ENCODE results near the gene ABCA9.

Gene ABCA9

DNA sequence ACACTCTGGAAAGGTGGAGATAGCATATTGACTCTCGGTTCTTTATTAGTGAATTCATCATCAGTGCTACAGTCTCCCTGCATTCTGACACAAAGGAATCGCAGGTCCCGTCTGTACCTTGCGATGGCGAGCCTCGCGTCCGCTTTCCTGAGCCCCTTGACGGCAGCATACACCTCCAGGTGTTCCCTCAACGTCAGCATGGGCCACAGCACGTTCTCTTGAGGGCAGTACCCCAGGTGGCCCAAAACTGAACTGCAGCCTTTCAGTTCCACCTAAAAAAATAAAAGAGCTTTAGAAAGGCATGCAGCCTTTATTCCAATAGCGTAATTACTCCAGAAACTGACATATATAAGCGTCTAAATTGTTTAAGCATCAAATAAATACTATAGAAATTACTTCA is 24.2 kb upstream of the ABCA9 start:
- Histone ChIP-seq H3K27ac (ENCODE audit: extremely low read depth, low read depth, low read length) (no peak overlapping the region), H3K9me3 (ENCODE audit: control insufficient read depth, insufficient read depth, low read depth, low read length) (no peaks in the 10 kb centered on the region), H3K4me1 (ENCODE audit: control insufficient read depth, insufficient read depth, low read length) (no peaks in the 10 kb centered on the region), H3K36me3 (ENCODE audit: control insufficient read depth in 2 of 2, insufficient read depth in 1 of 2, low read length in 2 of 2) (no peaks in the 10 kb centered on the region), H3K4me3 (ENCODE audit: low read depth, low read length) (no peak overlapping the region)
- TF ChIP-seq TSHZ1 (tag by site-specific recombination; IDR thresholded peaks at IDR 0.05; ENCODE audit: borderline replicate concordance) (no peak), ZFP41 (tag by site-specific recombination; IDR thresholded peaks at IDR 0.05; ENCODE audit: borderline replicate concordance) (no peak), RBAK (tag by site-specific recombination; IDR thresholded peaks at IDR 0.05) (no peak), INSM2 (tag by site-specific recombination; IDR thresholded peaks at IDR 0.05) (no peak), ZNF404 (tag by site-specific recombination; IDR thresholded peaks at IDR 0.05) (no peak), ZNF157 (tag by site-specific recombination; IDR thresholded peaks at IDR 0.05) (no peak), ZSCAN4 (tag by site-specific recombination; IDR thresholded peaks at IDR 0.05) (no peak), ZNF830 (tag by site-specific recombination; IDR thresholded peaks at IDR 0.05; ENCODE audit: low read depth) (no peak), SETDB1 (IDR thresholded peaks at IDR 0.05; ENCODE audit: insufficient read length, low read length) (no peak), ZNF629 (tag by site-specific recombination; IDR thresholded peaks at IDR 0.05) (no peak), ZBTB1 (tag by site-specific recombination; IDR thresholded peaks at IDR 0.05) (no peak)
- TF ChIP-seq, protein P1, sequence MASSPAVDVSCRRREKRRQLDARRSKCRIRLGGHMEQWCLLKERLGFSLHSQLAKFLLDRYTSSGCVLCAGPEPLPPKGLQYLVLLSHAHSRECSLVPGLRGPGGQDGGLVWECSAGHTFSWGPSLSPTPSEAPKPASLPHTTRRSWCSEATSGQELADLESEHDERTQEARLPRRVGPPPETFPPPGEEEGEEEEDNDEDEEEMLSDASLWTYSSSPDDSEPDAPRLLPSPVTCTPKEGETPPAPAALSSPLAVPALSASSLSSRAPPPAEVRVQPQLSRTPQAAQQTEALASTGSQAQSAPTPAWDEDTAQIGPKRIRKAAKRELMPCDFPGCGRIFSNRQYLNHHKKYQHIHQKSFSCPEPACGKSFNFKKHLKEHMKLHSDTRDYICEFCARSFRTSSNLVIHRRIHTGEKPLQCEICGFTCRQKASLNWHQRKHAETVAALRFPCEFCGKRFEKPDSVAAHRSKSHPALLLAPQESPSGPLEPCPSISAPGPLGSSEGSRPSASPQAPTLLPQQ (tag by site-specific recombination; IDR thresholded peaks at IDR 0.05) = no peak
- CTCF ChIA-PET = interaction anchor here (0.5 to 2.1 kb wide), 10 partner anchors 10 to 694 kb away, joined by 3 to 5 read pairs (median 4); no protein-coding TSS in a partner anchor
- POLR2A ChIA-PET = no interaction called here

DNA sequence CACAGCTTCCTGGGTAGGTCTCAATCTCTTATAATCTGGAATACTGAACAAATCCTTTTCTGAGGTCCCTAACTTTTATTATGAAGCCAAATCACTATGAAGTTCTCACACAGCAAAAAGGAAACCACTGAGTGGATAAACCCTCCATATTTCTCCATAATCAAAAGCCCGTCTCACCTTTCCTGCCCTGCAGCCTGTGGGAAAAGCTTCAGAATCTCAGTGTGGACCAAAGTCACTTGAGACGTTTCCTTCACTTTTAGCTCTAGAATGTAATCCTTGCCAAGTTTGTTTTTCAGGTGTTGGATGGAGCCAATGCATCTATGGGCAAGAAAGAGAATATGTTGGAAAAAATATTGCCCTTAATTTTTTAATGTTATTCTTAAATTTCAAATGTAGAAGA is 22.0 kb upstream of the ABCA9 start:
- TF ChIP-seq YY1 (tag by site-specific recombination; IDR thresholded peaks at IDR 0.05) (no peak), ZNF140 (tag by site-specific recombination; IDR thresholded peaks at IDR 0.05) (no peak), ZNF792 (tag by site-specific recombination; IDR thresholded peaks at IDR 0.05) (no peak)
- TF ChIP-seq, protein P2, sequence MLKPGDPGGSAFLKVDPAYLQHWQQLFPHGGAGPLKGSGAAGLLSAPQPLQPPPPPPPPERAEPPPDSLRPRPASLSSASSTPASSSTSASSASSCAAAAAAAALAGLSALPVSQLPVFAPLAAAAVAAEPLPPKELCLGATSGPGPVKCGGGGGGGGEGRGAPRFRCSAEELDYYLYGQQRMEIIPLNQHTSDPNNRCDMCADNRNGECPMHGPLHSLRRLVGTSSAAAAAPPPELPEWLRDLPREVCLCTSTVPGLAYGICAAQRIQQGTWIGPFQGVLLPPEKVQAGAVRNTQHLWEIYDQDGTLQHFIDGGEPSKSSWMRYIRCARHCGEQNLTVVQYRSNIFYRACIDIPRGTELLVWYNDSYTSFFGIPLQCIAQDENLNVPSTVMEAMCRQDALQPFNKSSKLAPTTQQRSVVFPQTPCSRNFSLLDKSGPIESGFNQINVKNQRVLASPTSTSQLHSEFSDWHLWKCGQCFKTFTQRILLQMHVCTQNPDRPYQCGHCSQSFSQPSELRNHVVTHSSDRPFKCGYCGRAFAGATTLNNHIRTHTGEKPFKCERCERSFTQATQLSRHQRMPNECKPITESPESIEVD (tag by site-specific recombination; IDR thresholded peaks at IDR 0.05) = no peak
- Histone ChIP-seq H3K9me3 (ENCODE audit: control insufficient read depth, insufficient read depth, low read depth, low read length) (no peaks in the 10 kb centered on the region), H3K4me3 (ENCODE audit: low read depth, low read length) (no peak overlapping the region), H3K36me3 (ENCODE audit: control insufficient read depth in 2 of 2, insufficient read depth in 1 of 2, low read length in 2 of 2) (no peaks in the 10 kb centered on the region), H3K4me1 (ENCODE audit: control insufficient read depth, insufficient read depth, low read length) (no peaks in the 10 kb centered on the region), H3K27ac (ENCODE audit: extremely low read depth, low read depth, low read length) (no peak overlapping the region)
- ChIA-PET POLR2A (no interaction called here), CTCF (no interaction called here)
